ENCODE data around the gene LHPP.

- TF ChIP-seq CTCF (tag by site-specific recombination; IDR thresholded peaks at IDR 0.05) (no peak), ZNF24 (tag by site-specific recombination; IDR thresholded peaks at IDR 0.05) (no peak), ZNF639 (tag by site-specific recombination; IDR thresholded peaks at IDR 0.05) (no peak)
Observed at GRCh38 chr10:124564881-124565280, 103.3 kb downstream of the LHPP start.
